Measurements from ENCODE around the gene DDIT4.
A peak's percentile ranks its signal among the peaks of the same experiment; 100 is the strongest.
"Not testable (repeated sequence)": the region's sequence is repeated elsewhere in the genome, so short reads cannot be mapped to it uniquely, and the experiment has no call there.

The DDIT4 gene

GRCh38 chr10:72298592-72299519, 25.1 kb downstream of the DDIT4 start:
- no peak for TF ChIP-seq ZNF274 (IDR thresholded peaks at IDR 0.05; ENCODE audit: low read depth, low read length)
- TF ChIP-seq YY1 (IDR thresholded peaks at IDR 0.05; ENCODE audit: insufficient read depth, insufficient read length): no peak
- TF ChIP-seq SUZ12 (IDR thresholded peaks at IDR 0.05; ENCODE audit: extremely low read depth, insufficient read depth, insufficient read length): no peak
- Histone ChIP-seq H3K4me3 (ENCODE audit: insufficient read length, low read depth) (no peak overlapping the region), H3K9ac (ENCODE audit: insufficient read length, low read depth) (peak overlapping the region; percentile 70)

GRCh38 chr10:72303424-72304128, 29.9 kb downstream of the DDIT4 start:
- no peaks in the 10 kb centered on the region for H3K4me1 ChIP-seq (ENCODE audit: insufficient read depth, insufficient read length)
- no peaks in the 10 kb centered on the region for H3K9me3 ChIP-seq (ENCODE audit: insufficient read depth, low read length)
- TF ChIP-seq ZNF274 (IDR thresholded peaks at IDR 0.05; ENCODE audit: low read depth, low read length) (no peak), SUZ12 (IDR thresholded peaks at IDR 0.05; ENCODE audit: extremely low read depth, insufficient read depth, insufficient read length) (no peak), YY1 (IDR thresholded peaks at IDR 0.05; ENCODE audit: insufficient read depth, insufficient read length) (no peak)
- no peak overlapping the region for H3K4me3 ChIP-seq (ENCODE audit: insufficient read length, low read depth)
- H3K36me3 ChIP-seq (ENCODE audit: insufficient read depth, insufficient read length, low read length): no peaks in the 10 kb centered on the region
- no peaks in the 10 kb centered on the region for H3K27me3 ChIP-seq (ENCODE audit: insufficient read depth, insufficient read length)
- no peak overlapping the region for H3K9ac ChIP-seq (ENCODE audit: insufficient read length, low read depth)
- no peak for DNase-seq (ENCODE audit: low read depth, low spot score)

More at GRCh38 chr10:72298592-72299519, 25.1 kb downstream of the DDIT4 start:
- Histone ChIP-seq H3K4me1 (ENCODE audit: insufficient read depth, insufficient read length) (peaks cover 5% of the 10 kb centered on the region), H3K9me3 (ENCODE audit: insufficient read depth, low read length) (no peaks in the 10 kb centered on the region), H3K36me3 (ENCODE audit: insufficient read depth, insufficient read length, low read length) (no peaks in the 10 kb centered on the region), H3K27me3 (ENCODE audit: insufficient read depth, insufficient read length) (no peaks in the 10 kb centered on the region)
- no peak for DNase-seq (ENCODE audit: low read depth, low spot score)

- TF ChIP-seq ZNF274 (IDR thresholded peaks at IDR 0.05; ENCODE audit: low read depth, low read length): no peak
- TF ChIP-seq SUZ12 (IDR thresholded peaks at IDR 0.05; ENCODE audit: extremely low read depth, insufficient read depth, insufficient read length): no peak
- no peak for TF ChIP-seq YY1 (IDR thresholded peaks at IDR 0.05; ENCODE audit: insufficient read depth, insufficient read length)
- H3K9ac ChIP-seq (ENCODE audit: insufficient read length, low read depth): no peak overlapping the region
- H3K9me3 ChIP-seq (ENCODE audit: insufficient read depth, low read length): no peaks in the 10 kb centered on the region
- H3K36me3 ChIP-seq (ENCODE audit: insufficient read depth, insufficient read length, low read length): no peaks in the 10 kb centered on the region
- no peaks in the 10 kb centered on the region for H3K27me3 ChIP-seq (ENCODE audit: insufficient read depth, insufficient read length)
- no peak overlapping the region for H3K4me3 ChIP-seq (ENCODE audit: insufficient read length, low read depth)
- peaks cover 4% of the 10 kb centered on the region for H3K4me1 ChIP-seq (ENCODE audit: insufficient read depth, insufficient read length)
- DNase-seq (ENCODE audit: low read depth, low spot score): no peak
These were observed 32.6 kb downstream of the DDIT4 start for GRCh38 chr10:72306215-72306760.

GRCh38 chr10:72307711-72308110, 34.0 kb downstream of the DDIT4 start:
- H3K9me3 ChIP-seq (ENCODE audit: insufficient read depth, low read length); H3K4me3 ChIP-seq (ENCODE audit: insufficient read length, low read depth); H3K4me1 ChIP-seq (ENCODE audit: insufficient read depth, insufficient read length); H3K36me3 ChIP-seq (ENCODE audit: insufficient read depth, insufficient read length, low read length); H3K9ac ChIP-seq (ENCODE audit: insufficient read length, low read depth); DNase-seq (ENCODE audit: low read depth, low spot score); H3K27me3 ChIP-seq (ENCODE audit: insufficient read depth, insufficient read length): not testable (repeated sequence)

- no peak overlapping the region for H3K9ac ChIP-seq (ENCODE audit: insufficient read length, low read depth)
- no peaks in the 10 kb centered on the region for H3K36me3 ChIP-seq (ENCODE audit: insufficient read depth, insufficient read length, low read length)
- no peaks in the 10 kb centered on the region for H3K9me3 ChIP-seq (ENCODE audit: insufficient read depth, low read length)
- TF ChIP-seq ZNF274 (IDR thresholded peaks at IDR 0.05; ENCODE audit: low read depth, low read length): no peak
- H3K27me3 ChIP-seq (ENCODE audit: insufficient read depth, insufficient read length): no peaks in the 10 kb centered on the region
- DNase-seq (ENCODE audit: low read depth, low spot score): no peak
- no peak overlapping the region for H3K4me3 ChIP-seq (ENCODE audit: insufficient read length, low read depth)
- H3K4me1 ChIP-seq (ENCODE audit: insufficient read depth, insufficient read length): peaks cover 4% of the 10 kb centered on the region
These were observed 34.7 kb downstream of the DDIT4 start for GRCh38 chr10:72308320-72308987.

GRCh38 chr10:72309290-72310240, 35.8 kb downstream of the DDIT4 start:
- no peak for TF ChIP-seq YY1 (IDR thresholded peaks at IDR 0.05; ENCODE audit: insufficient read depth, insufficient read length)
- Histone ChIP-seq H3K9me3 (ENCODE audit: insufficient read depth, low read length) (no peaks in the 10 kb centered on the region), H3K27me3 (ENCODE audit: insufficient read depth, insufficient read length) (no peaks in the 10 kb centered on the region), H3K4me3 (ENCODE audit: insufficient read length, low read depth) (no peak overlapping the region), H3K4me1 (ENCODE audit: insufficient read depth, insufficient read length) (peaks cover 4% of the 10 kb centered on the region), H3K36me3 (ENCODE audit: insufficient read depth, insufficient read length, low read length) (no peaks in the 10 kb centered on the region), H3K9ac (ENCODE audit: insufficient read length, low read depth) (no peak overlapping the region)
- no peak for DNase-seq (ENCODE audit: low read depth, low spot score)

Measured in NT2/D1 (cell line).